ENCODE measurements around the gene RAB9A. TPM values are rescaled to one million over a fixed set of nuclear protein-coding genes. Genes with fewer than 3 reads are reported as not detected.

Gene RAB9A
- total RNA-seq, 2 experiments from 2014 or later, result 11.7 to 14.1 TPM

GRCh38 chrX:13693341-13693961 is 4.5 kb downstream of the RAB9A start:
- H3K36me3 ChIP-seq (ENCODE audit: insufficient read depth, low read length), result no peaks in the 10 kb centered on the region; the same call in 1 of the 2 replicates
- TF ChIP-seq, protein P1, sequence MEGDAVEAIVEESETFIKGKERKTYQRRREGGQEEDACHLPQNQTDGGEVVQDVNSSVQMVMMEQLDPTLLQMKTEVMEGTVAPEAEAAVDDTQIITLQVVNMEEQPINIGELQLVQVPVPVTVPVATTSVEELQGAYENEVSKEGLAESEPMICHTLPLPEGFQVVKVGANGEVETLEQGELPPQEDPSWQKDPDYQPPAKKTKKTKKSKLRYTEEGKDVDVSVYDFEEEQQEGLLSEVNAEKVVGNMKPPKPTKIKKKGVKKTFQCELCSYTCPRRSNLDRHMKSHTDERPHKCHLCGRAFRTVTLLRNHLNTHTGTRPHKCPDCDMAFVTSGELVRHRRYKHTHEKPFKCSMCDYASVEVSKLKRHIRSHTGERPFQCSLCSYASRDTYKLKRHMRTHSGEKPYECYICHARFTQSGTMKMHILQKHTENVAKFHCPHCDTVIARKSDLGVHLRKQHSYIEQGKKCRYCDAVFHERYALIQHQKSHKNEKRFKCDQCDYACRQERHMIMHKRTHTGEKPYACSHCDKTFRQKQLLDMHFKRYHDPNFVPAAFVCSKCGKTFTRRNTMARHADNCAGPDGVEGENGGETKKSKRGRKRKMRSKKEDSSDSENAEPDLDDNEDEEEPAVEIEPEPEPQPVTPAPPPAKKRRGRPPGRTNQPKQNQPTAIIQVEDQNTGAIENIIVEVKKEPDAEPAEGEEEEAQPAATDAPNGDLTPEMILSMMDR (conservative IDR thresholded peaks at IDR 0.05; ENCODE audit: low read length), result no peak
- no peak for TF ChIP-seq EZH2phosphoT487 (IDR thresholded peaks at IDR 0.05; ENCODE audit: borderline replicate concordance, low read depth, low read length)
- no peak for DNase-seq (ENCODE audit: low spot score)
- H3K4me1 ChIP-seq (ENCODE audit: insufficient read depth, low read length, poor library complexity, severe bottlenecking), result peaks cover 74% of the 10 kb centered on the region
- no peaks in the 10 kb centered on the region for H3K9me3 ChIP-seq (ENCODE audit: low read length)
- H3K79me2 ChIP-seq (ENCODE audit: insufficient read depth, low read depth, low read length), result peaks cover 92% of the 10 kb centered on the region
- no peak overlapping the region for H2AFZ ChIP-seq (ENCODE audit: low read length)
- no TSS peak for BruUV-seq (replicated peaks)
- CTCF ChIA-PET (ENCODE audit: unreplicated experiment), result no interaction called here
- no peaks in the 10 kb centered on the region for H3K9me2 ChIP-seq (ENCODE audit: insufficient read depth, low read length)
- intact Hi-C loops (cut with micrococcal nuclease; ENCODE audit: unreplicated experiment), result no loop called here
- peak overlapping the region; percentile 40 for H3K4me2 ChIP-seq (ENCODE audit: low read length)
- no peak overlapping the region for H3K4me3 ChIP-seq (ENCODE audit: low read depth, low read length, poor library complexity, severe bottlenecking)
- peak overlapping the region; percentile 26 for H3K27ac ChIP-seq (ENCODE audit: low read depth, low read length, poor library complexity, severe bottlenecking)
- peaks cover 23% of the 10 kb centered on the region; the same call in 1 of the 2 replicates for H4K20me1 ChIP-seq (ENCODE audit: insufficient read depth, low read length)
- POLR2A ChIA-PET, result interaction anchor here (0.6 to 1.7 kb wide), 4 partner anchors 9 to 802 kb away, joined by 3 to 4 read pairs (median 4); no protein-coding TSS in a partner anchor

- POLR2A ChIA-PET, result interaction anchor here (1.7 to 5.1 kb wide), 3 partner anchors 7 to 61 kb away, joined by 4 to 43 read pairs (median 5); partner anchors contain the start of gene RAB9A
- Histone ChIP-seq H3K4me2 (ENCODE audit: low read length) (peak overlapping the region; percentile 41), H3K9me2 (ENCODE audit: insufficient read depth, low read length) (no peaks in the 10 kb centered on the region), H3K9me3 (ENCODE audit: low read length) (no peaks in the 10 kb centered on the region), H2AFZ (ENCODE audit: low read length) (no peak overlapping the region), H3K4me1 (ENCODE audit: insufficient read depth, low read length, poor library complexity, severe bottlenecking) (peaks cover 82% of the 10 kb centered on the region), H4K20me1 (ENCODE audit: insufficient read depth, low read length) (peaks cover 29% of the 10 kb centered on the region; the same call in 1 of the 2 replicates), H3K27ac (ENCODE audit: low read depth, low read length, poor library complexity, severe bottlenecking) (peak overlapping the region; percentile 26), H3K36me3 (ENCODE audit: insufficient read depth, low read length) (no peaks in the 10 kb centered on the region; the same call in 1 of the 2 replicates), H3K4me3 (ENCODE audit: low read depth, low read length, poor library complexity, severe bottlenecking) (no peak overlapping the region), H3K79me2 (ENCODE audit: insufficient read depth, low read depth, low read length) (peaks cover 99% of the 10 kb centered on the region)
- no peak for TF ChIP-seq EZH2phosphoT487 (IDR thresholded peaks at IDR 0.05; ENCODE audit: borderline replicate concordance, low read depth, low read length)
- TF ChIP-seq, protein P1 (conservative IDR thresholded peaks at IDR 0.05; ENCODE audit: low read length), result no peak
- intact Hi-C loops (cut with micrococcal nuclease; ENCODE audit: unreplicated experiment), result no loop called here
- CTCF ChIA-PET (ENCODE audit: unreplicated experiment), result no interaction called here
- no peak for DNase-seq (ENCODE audit: low spot score)
- no TSS peak for BruUV-seq (replicated peaks)
Observed at GRCh38 chrX:13694359-13694758, 5.4 kb downstream of the RAB9A start.

DNA sequence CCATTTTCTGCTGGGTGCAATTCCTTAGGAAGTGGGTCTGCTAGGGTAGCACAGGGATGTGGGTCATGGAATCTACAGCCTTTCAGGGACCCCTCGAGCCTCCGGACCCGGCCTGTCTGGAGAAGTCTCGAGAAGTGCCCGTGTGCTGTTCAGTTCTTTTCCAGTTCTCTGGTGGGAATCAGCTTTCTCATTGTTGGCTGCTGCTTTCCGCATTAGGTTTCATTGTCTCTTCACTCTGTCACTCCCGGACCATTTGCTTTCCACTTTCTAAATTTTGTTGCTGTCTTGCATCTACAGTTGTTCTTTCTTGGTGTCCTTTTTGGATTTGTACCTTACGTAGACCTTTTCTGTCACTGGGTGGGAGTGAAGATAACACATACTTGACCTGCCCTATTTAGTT is 6.1 kb downstream of the RAB9A start:
- CTCF ChIA-PET (ENCODE audit: unreplicated experiment), result no interaction called here
- intact Hi-C loops (cut with micrococcal nuclease; ENCODE audit: unreplicated experiment), result loop anchor here (5.0 kb wide), 1 partner anchor 37 kb away; the partner anchor contains the start of genes OFD1 and TRAPPC2
- peaks cover 98% of the 10 kb centered on the region for H3K79me2 ChIP-seq (ENCODE audit: insufficient read depth, low read depth, low read length)

More for the DNA sequence above, 6.1 kb downstream of the RAB9A start:
- H3K27ac ChIP-seq (ENCODE audit: low read depth, low read length, poor library complexity, severe bottlenecking), result no peak overlapping the region
- no peaks in the 10 kb centered on the region for H3K9me3 ChIP-seq (ENCODE audit: low read length)
- peaks cover 27% of the 10 kb centered on the region; the same call in 1 of the 2 replicates for H4K20me1 ChIP-seq (ENCODE audit: insufficient read depth, low read length)
- no peak overlapping the region for H2AFZ ChIP-seq (ENCODE audit: low read length)
- no peak for TF ChIP-seq EZH2phosphoT487 (IDR thresholded peaks at IDR 0.05; ENCODE audit: borderline replicate concordance, low read depth, low read length)
- TF ChIP-seq, protein P1 (conservative IDR thresholded peaks at IDR 0.05; ENCODE audit: low read length), result no peak
- peak overlapping the region; percentile 41 for H3K4me2 ChIP-seq (ENCODE audit: low read length)
- no peaks in the 10 kb centered on the region for H3K9me2 ChIP-seq (ENCODE audit: insufficient read depth, low read length)
- POLR2A ChIA-PET, result interaction anchor here (1.4 to 5.1 kb wide), 4 partner anchors 8 to 60 kb away, joined by 3 to 43 read pairs (median 4); partner anchors contain the start of gene RAB9A
- peaks cover 85% of the 10 kb centered on the region for H3K4me1 ChIP-seq (ENCODE audit: insufficient read depth, low read length, poor library complexity, severe bottlenecking)
- no peak for DNase-seq (ENCODE audit: low spot score)
- no peaks in the 10 kb centered on the region; the same call in 1 of the 2 replicates for H3K36me3 ChIP-seq (ENCODE audit: insufficient read depth, low read length)
- no peak overlapping the region for H3K4me3 ChIP-seq (ENCODE audit: low read depth, low read length, poor library complexity, severe bottlenecking)
- BruUV-seq (replicated peaks), result no TSS peak

Measured in OCI-LY7 (cell line).